K562 treated with DMSO at 1 percent for 48 hours (cell line): ENCODE results near the gene SLC52A3. TPM values are rescaled to one million over a fixed set of nuclear protein-coding genes. Genes with fewer than 3 reads are reported as not detected.

ENCODE experiments used
- total RNA-seq: library from RNA; unstranded; fragments of 300-600 nt; gene quantifications from 2 replicates; pipeline ENCODE4 v1.2.3, GENCODE V29; 2022; ENCODE audit warnings: low replicate concordance; ENCODE audit errors: extremely low read depth

The SLC52A3 gene
- total RNA-seq, result not detected in 2 replicates

GRCh38 chr20:768426-768978 is at the start of gene SLC52A3:
Gene SLC52A3, minus strand, starts transcription at chr20:768500. Its CDS starts 2,726 bp downstream, at chr20:765774.

Other genes with a start within 250 kb of the SLC52A3 start
- 109 TPM in 1 of 2 replicates, not detected in the other for gene CSNK2A1, start 224.7 kb downstream of the SLC52A3 start, total RNA-seq
- not detected in 2 replicates for gene TCF15, start 158.2 kb downstream of the SLC52A3 start, total RNA-seq
- gene SRXN1, start 115.3 kb downstream of the SLC52A3 start, total RNA-seq, result not detected in 2 replicates
- gene SCRT2, start 92.7 kb downstream of the SLC52A3 start, total RNA-seq, result not detected in 2 replicates
- not detected in 2 replicates for gene FAM110A, start 65.2 kb upstream of the SLC52A3 start, total RNA-seq
- not detected in 2 replicates for gene ANGPT4, start 147.8 kb upstream of the SLC52A3 start, total RNA-seq
- not detected in 2 replicates for gene RSPO4, start 233.8 kb upstream of the SLC52A3 start, total RNA-seq